Measurements from ENCODE around the gene EFNB1. TPM values are rescaled to one million over a fixed set of nuclear protein-coding genes. Genes with fewer than 3 reads are reported as not detected.

Gene EFNB1
- total and polyA plus RNA-seq, 2 experiments from 2014 or later = 1.3 to 2.7 TPM

DNA sequence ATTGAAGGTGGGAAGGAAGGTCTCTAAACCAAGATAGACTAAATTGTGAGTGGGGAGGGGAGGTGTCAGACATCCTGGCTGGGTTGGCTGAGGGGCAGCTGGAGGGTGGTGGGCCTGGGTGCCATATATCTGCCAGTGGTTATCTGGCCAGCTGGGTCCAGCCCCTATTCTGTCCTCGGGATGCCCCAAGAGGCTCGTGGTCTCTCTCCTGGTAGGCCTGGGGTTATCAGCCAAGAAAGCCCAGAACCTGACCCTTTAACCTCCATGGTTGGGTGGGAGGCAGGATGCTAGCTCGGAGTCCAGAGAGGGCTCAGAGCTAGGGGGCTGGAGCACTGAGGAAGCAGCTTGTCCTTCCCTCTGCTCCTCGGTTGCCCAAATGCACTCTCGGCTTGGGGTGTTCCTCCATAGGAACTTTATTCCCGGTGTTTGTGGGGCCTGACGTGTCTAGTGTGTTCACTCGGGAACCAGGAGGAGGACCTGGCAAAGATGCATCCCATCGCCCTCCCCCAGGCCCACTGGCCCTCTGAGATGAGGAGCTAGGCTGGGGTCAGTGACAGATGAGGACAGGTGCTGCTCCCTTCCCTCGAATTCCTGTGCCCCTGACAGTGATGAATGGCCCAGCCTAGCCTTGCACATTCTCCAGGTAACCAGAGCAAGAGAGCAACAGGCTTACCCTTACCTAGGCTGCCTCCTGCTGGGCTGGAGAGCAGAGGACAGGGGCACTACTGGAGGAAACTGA lies 5.2 kb upstream of the EFNB1 start:
- H4K20me1 ChIP-seq (replicated peaks; ENCODE audit: insufficient read depth) = no peaks in the 10 kb centered on the region
- no peaks in the 10 kb centered on the region for H3K36me3 ChIP-seq (ENCODE audit: insufficient read depth)
- no peaks in the 10 kb centered on the region for H3K9me2 ChIP-seq (ENCODE audit: insufficient read depth)
- DNase-seq (ENCODE audit: low spot score) (no peak), ATAC-seq (no peak)
- H3K79me2 ChIP-seq (replicated peaks; ENCODE audit: insufficient read depth) = no peaks in the 10 kb centered on the region
- no peak overlapping the region for H2AFZ ChIP-seq
- H3K9me3 Mint-ChIP-seq = no peaks in the 10 kb centered on the region
- TF ChIP-seq REST (IDR thresholded peaks at IDR 0.05; ENCODE audit: unreplicated experiment) = no peak
- no peak for TF ChIP-seq NANOG (IDR thresholded peaks at IDR 0.05; ENCODE audit: borderline replicate concordance)
- no peak for TF ChIP-seq ETS1 (IDR thresholded peaks at IDR 0.05)
- no peak for TF ChIP-seq STAT1 (IDR thresholded peaks at IDR 0.05; ENCODE audit: unreplicated experiment)
- TF ChIP-seq, protein P1, sequence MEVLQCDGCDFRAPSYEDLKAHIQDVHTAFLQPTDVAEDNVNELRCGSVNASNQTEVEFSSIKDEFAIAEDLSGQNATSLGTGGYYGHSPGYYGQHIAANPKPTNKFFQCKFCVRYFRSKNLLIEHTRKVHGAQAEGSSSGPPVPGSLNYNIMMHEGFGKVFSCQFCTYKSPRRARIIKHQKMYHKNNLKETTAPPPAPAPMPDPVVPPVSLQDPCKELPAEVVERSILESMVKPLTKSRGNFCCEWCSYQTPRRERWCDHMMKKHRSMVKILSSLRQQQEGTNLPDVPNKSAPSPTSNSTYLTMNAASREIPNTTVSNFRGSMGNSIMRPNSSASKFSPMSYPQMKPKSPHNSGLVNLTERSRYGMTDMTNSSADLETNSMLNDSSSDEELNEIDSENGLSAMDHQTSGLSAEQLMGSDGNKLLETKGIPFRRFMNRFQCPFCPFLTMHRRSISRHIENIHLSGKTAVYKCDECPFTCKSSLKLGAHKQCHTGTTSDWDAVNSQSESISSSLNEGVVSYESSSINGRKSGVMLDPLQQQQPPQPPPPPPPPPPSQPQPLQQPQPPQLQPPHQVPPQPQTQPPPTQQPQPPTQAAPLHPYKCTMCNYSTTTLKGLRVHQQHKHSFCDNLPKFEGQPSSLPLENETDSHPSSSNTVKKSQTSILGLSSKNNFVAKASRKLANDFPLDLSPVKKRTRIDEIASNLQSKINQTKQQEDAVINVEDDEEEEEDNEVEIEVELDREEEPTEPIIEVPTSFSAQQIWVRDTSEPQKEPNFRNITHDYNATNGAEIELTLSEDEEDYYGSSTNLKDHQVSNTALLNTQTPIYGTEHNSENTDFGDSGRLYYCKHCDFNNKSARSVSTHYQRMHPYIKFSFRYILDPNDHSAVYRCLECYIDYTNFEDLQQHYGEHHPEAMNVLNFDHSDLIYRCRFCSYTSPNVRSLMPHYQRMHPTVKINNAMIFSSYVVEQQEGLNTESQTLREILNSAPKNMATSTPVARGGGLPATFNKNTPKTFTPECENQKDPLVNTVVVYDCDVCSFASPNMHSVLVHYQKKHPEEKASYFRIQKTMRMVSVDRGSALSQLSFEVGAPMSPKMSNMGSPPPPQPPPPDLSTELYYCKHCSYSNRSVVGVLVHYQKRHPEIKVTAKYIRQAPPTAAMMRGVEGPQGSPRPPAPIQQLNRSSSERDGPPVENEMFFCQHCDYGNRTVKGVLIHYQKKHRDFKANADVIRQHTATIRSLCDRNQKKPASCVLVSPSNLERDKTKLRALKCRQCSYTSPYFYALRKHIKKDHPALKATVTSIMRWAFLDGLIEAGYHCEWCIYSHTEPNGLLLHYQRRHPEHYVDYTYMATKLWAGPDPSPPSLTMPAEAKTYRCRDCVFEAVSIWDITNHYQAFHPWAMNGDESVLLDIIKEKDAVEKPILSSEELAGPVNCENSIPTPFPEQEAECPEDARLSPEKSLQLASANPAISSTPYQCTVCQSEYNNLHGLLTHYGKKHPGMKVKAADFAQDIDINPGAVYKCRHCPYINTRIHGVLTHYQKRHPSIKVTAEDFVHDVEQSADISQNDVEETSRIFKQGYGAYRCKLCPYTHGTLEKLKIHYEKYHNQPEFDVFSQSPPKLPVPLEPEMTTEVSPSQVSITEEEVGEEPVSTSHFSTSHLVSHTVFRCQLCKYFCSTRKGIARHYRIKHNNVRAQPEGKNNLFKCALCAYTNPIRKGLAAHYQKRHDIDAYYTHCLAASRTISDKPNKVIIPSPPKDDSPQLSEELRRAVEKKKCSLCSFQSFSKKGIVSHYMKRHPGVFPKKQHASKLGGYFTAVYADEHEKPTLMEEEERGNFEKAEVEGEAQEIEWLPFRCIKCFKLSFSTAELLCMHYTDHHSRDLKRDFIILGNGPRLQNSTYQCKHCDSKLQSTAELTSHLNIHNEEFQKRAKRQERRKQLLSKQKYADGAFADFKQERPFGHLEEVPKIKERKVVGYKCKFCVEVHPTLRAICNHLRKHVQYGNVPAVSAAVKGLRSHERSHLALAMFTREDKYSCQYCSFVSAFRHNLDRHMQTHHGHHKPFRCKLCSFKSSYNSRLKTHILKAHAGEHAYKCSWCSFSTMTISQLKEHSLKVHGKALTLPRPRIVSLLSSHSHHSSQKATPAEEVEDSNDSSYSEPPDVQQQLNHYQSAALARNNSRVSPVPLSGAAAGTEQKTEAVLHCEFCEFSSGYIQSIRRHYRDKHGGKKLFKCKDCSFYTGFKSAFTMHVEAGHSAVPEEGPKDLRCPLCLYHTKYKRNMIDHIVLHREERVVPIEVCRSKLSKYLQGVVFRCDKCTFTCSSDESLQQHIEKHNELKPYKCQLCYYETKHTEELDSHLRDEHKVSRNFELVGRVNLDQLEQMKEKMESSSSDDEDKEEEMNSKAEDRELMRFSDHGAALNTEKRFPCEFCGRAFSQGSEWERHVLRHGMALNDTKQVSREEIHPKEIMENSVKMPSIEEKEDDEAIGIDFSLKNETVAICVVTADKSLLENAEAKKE (CRISPR knock-in tag; IDR thresholded peaks at IDR 0.05) = no peak
- TF ChIP-seq JUNB (IDR thresholded peaks at IDR 0.05; ENCODE audit: unreplicated experiment) = no peak
- no peak; a peak in 1 of 4 replicates for TF ChIP-seq CTCF (conservative IDR thresholded peaks at IDR 0.05; ENCODE audit: low read depth in 2 of 2)
- no peak for TF ChIP-seq EZH2 (IDR thresholded peaks at IDR 0.05; ENCODE audit: low read depth, unreplicated experiment)
- no peak for TF ChIP-seq ZNF114 (CRISPR knock-in tag; IDR thresholded peaks at IDR 0.05)
- no peak for TF ChIP-seq ZNF331 (CRISPR knock-in tag; IDR thresholded peaks at IDR 0.05; ENCODE audit: low read depth)
- no peak for TF ChIP-seq CREB1 (CRISPR knock-in tag; IDR thresholded peaks at IDR 0.05; ENCODE audit: low read depth)
- no peak for TF ChIP-seq EZH2phosphoT487 (IDR thresholded peaks at IDR 0.05; ENCODE audit: unreplicated experiment)
- no peak for TF ChIP-seq POLR2AphosphoS5 (IDR thresholded peaks at IDR 0.05; ENCODE audit: low read depth)
- no peak overlapping the region for H3K4me3 ChIP-seq
- no peak overlapping the region for H3K27ac Mint-ChIP-seq
- H3F3A ChIP-seq (replicated peaks; ENCODE audit: low read depth) = no peaks in the 10 kb centered on the region
- peaks cover 2% of the 10 kb centered on the region; the same call in 2 of the 3 replicates for H3K4me1 Mint-ChIP-seq
- H3K27ac ChIP-seq (ENCODE audit: low read depth) = no peak overlapping the region
- H3K4me3 Mint-ChIP-seq = no peak overlapping the region
- H3K27me3 ChIP-seq (ENCODE audit: insufficient read depth) = peaks cover 42% of the 10 kb centered on the region
- H3K27me3 Mint-ChIP-seq (ENCODE audit: insufficient read depth, low read depth, poor library complexity) = peaks cover 26% of the 10 kb centered on the region
- H3K4me1 ChIP-seq (ENCODE audit: insufficient read depth) = no peaks in the 10 kb centered on the region
- H3K36me3 Mint-ChIP-seq (ENCODE audit: low read depth) = no peaks in the 10 kb centered on the region
- H3K4me2 ChIP-seq = no peak overlapping the region

Measured in GM23338 (cell line).